Measurements from ENCODE around the gene GABARAP. TPM values are rescaled to one million over a fixed set of nuclear protein-coding genes. Genes with fewer than 3 reads are reported as not detected.

The GABARAP gene
- total and polyA plus RNA-seq, 2 of the 8 experiments (the other 6 are each of a cell fraction or from before 2014, with no cell fraction given): 252 to 581 TPM

DNA sequence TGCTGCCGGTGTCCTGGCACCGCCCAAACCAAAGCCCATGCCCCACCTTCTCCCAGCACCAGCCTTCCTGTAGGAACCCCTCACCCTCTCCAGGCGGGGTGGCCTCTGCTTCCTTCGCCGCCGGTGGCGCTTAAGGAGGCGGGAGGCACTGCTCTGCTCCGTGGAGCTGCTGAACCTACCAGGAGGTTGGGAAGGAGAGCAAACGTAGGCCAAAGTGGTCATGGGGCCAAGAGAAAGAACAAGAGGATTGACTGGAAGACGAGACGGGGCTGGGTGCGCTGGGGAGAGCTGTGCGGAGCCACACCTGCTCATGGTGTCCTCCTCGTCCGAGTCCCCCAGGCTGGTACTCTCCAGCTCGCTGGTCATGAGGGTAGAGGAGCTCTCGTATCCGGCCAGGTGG is 12.7 kb downstream of the GABARAP start (continued):
- TF ChIP-seq, protein P1, sequence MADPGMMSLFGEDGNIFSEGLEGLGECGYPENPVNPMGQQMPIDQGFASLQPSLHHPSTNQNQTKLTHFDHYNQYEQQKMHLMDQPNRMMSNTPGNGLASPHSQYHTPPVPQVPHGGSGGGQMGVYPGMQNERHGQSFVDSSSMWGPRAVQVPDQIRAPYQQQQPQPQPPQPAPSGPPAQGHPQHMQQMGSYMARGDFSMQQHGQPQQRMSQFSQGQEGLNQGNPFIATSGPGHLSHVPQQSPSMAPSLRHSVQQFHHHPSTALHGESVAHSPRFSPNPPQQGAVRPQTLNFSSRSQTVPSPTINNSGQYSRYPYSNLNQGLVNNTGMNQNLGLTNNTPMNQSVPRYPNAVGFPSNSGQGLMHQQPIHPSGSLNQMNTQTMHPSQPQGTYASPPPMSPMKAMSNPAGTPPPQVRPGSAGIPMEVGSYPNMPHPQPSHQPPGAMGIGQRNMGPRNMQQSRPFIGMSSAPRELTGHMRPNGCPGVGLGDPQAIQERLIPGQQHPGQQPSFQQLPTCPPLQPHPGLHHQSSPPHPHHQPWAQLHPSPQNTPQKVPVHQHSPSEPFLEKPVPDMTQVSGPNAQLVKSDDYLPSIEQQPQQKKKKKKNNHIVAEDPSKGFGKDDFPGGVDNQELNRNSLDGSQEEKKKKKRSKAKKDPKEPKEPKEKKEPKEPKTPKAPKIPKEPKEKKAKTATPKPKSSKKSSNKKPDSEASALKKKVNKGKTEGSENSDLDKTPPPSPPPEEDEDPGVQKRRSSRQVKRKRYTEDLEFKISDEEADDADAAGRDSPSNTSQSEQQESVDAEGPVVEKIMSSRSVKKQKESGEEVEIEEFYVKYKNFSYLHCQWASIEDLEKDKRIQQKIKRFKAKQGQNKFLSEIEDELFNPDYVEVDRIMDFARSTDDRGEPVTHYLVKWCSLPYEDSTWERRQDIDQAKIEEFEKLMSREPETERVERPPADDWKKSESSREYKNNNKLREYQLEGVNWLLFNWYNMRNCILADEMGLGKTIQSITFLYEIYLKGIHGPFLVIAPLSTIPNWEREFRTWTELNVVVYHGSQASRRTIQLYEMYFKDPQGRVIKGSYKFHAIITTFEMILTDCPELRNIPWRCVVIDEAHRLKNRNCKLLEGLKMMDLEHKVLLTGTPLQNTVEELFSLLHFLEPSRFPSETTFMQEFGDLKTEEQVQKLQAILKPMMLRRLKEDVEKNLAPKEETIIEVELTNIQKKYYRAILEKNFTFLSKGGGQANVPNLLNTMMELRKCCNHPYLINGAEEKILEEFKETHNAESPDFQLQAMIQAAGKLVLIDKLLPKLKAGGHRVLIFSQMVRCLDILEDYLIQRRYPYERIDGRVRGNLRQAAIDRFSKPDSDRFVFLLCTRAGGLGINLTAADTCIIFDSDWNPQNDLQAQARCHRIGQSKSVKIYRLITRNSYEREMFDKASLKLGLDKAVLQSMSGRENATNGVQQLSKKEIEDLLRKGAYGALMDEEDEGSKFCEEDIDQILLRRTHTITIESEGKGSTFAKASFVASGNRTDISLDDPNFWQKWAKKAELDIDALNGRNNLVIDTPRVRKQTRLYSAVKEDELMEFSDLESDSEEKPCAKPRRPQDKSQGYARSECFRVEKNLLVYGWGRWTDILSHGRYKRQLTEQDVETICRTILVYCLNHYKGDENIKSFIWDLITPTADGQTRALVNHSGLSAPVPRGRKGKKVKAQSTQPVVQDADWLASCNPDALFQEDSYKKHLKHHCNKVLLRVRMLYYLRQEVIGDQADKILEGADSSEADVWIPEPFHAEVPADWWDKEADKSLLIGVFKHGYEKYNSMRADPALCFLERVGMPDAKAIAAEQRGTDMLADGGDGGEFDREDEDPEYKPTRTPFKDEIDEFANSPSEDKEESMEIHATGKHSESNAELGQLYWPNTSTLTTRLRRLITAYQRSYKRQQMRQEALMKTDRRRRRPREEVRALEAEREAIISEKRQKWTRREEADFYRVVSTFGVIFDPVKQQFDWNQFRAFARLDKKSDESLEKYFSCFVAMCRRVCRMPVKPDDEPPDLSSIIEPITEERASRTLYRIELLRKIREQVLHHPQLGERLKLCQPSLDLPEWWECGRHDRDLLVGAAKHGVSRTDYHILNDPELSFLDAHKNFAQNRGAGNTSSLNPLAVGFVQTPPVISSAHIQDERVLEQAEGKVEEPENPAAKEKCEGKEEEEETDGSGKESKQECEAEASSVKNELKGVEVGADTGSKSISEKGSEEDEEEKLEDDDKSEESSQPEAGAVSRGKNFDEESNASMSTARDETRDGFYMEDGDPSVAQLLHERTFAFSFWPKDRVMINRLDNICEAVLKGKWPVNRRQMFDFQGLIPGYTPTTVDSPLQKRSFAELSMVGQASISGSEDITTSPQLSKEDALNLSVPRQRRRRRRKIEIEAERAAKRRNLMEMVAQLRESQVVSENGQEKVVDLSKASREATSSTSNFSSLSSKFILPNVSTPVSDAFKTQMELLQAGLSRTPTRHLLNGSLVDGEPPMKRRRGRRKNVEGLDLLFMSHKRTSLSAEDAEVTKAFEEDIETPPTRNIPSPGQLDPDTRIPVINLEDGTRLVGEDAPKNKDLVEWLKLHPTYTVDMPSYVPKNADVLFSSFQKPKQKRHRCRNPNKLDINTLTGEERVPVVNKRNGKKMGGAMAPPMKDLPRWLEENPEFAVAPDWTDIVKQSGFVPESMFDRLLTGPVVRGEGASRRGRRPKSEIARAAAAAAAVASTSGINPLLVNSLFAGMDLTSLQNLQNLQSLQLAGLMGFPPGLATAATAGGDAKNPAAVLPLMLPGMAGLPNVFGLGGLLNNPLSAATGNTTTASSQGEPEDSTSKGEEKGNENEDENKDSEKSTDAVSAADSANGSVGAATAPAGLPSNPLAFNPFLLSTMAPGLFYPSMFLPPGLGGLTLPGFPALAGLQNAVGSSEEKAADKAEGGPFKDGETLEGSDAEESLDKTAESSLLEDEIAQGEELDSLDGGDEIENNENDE (IDR thresholded peaks at IDR 0.05; ENCODE audit: insufficient replicate concordance, low read length): no peak
- TF ChIP-seq POU5F1 (IDR thresholded peaks at IDR 0.05; ENCODE audit: low read depth, low read length) (no peak), EGR1 (IDR thresholded peaks at IDR 0.05; ENCODE audit: borderline replicate concordance, low read depth, low read length) (no peak), EP300 (IDR thresholded peaks at IDR 0.05; ENCODE audit: borderline replicate concordance in 1 of 2, low read depth in 2 of 2, low read length in 2 of 2) (no peak), YY1 (IDR thresholded peaks at IDR 0.05; ENCODE audit: low read depth, low read length) (no peak), CBX8 (IDR thresholded peaks at IDR 0.05; ENCODE audit: borderline replicate concordance, low read depth, low read length) (no peak)
